OCI-LY7 (cell line): Measurements from ENCODE around the gene HSD17B3. TPM values are rescaled to one million over a fixed set of nuclear protein-coding genes. Genes with fewer than 3 reads are reported as not detected.

Experiments
- BruUV-seq: library from RNA; stranded (reverse); fragments of 400-500 nt; replicated peaks from 2 replicates; lab custom pipeline; 2021; lab: Mats Ljungman, UMichigan
- CTCF ChIA-PET: fragments of 300-600 bp; sonication (Branson Sonifier 250); formaldehyde crosslinking; loops from one replicate; lab custom pipeline; 2022; ENCODE audit warnings: antibody characterized with exemption; ENCODE audit not compliant: unreplicated experiment; lab: Charles Lee
- POLR2A ChIA-PET: fragments of 300-600 bp; sonication (Branson Sonifier 250); formaldehyde crosslinking; loops from one replicate; lab custom pipeline; 2022; ENCODE audit warnings: antibody characterized with exemption; lab: Charles Lee
- DNase-seq: peaks from one replicate; pipeline ENCODE4 v3.0.0-alpha.2; 2015; ENCODE audit warnings: low spot score
- H2AFZ ChIP-seq: fragments of 200-600 bp; sonication (generic), shearing (Covaris generic); 2 replicates; pipeline ENCODE4 v1.6.1; 2014; ENCODE audit warnings: mild to moderate bottlenecking, antibody characterized with exemption, low read length, moderate library complexity
- H3K27ac ChIP-seq: fragments of 200-600 bp; sonication (generic); 2 replicates; pipeline ENCODE4 v1.5.1; 2014; ENCODE audit warnings: mixed run types, low read depth, mild to moderate bottlenecking, moderate library complexity, low read length, inconsistent platforms; ENCODE audit not compliant: poor library complexity, severe bottlenecking
- H3K36me3 ChIP-seq: fragments of 200-600 bp; sonication (generic); 2 replicates; pipeline ENCODE4 v1.6.1; 2014; ENCODE audit warnings: mild to moderate bottlenecking, antibody characterized with exemption, low read length, moderate library complexity, mixed read lengths; ENCODE audit not compliant: insufficient read depth
- H3K4me1 ChIP-seq: fragments of 200-600 bp; sonication (generic); 2 replicates; pipeline ENCODE4 v1.5.1; 2014; ENCODE audit warnings: mild to moderate bottlenecking, low read length; ENCODE audit not compliant: insufficient read depth, poor library complexity, severe bottlenecking
- H3K4me2 ChIP-seq: fragments of 200-600 bp; sonication (generic); 2 replicates; pipeline ENCODE4 v1.6.1; 2014; ENCODE audit warnings: mild to moderate bottlenecking, low read length
- H3K4me3 ChIP-seq: fragments of 200-600 bp; sonication (generic); 2 replicates; pipeline ENCODE4 v1.5.1; 2014; ENCODE audit warnings: mild to moderate bottlenecking, low read depth, low read length; ENCODE audit not compliant: poor library complexity, severe bottlenecking
- H3K79me2 ChIP-seq: fragments of 200-600 bp; sonication (generic); 2 replicates; pipeline ENCODE4 v1.6.1; 2016; ENCODE audit warnings: low read depth, mild to moderate bottlenecking, low read length, moderate library complexity, mixed read lengths; ENCODE audit not compliant: insufficient read depth
- H3K9me2 ChIP-seq: fragments of 200-600 bp; sonication (generic); 2 replicates; pipeline ENCODE4 v1.6.1; 2016; ENCODE audit warnings: mild to moderate bottlenecking, low read length, mixed read lengths; ENCODE audit not compliant: insufficient read depth
- H3K9me3 ChIP-seq: fragments of 200-600 bp; sonication (generic); 2 replicates; pipeline ENCODE4 v1.6.1; 2014; ENCODE audit warnings: mild to moderate bottlenecking, mixed run types, low read length, mixed read lengths
- H4K20me1 ChIP-seq: fragments of 200-600 bp; sonication (generic); 2 replicates; pipeline ENCODE4 v1.6.1; 2014; ENCODE audit warnings: mild to moderate bottlenecking, antibody characterized with exemption, low read length, moderate library complexity, mixed read lengths; ENCODE audit not compliant: insufficient read depth
- EZH2phosphoT487 ChIP-seq: fragments of 200-600 bp; sonication (generic); IDR thresholded peaks from 2 replicates; pipeline ENCODE4 v1.6.1; 2018; ENCODE audit warnings: low read depth, borderline replicate concordance, mild to moderate bottlenecking, mixed run types, antibody characterized with exemption, low read length, moderate library complexity, mixed read lengths
- intact Hi-C: fragments of 100-400 bp; cut with micrococcal nuclease; formaldehyde crosslinking; loops from one replicate; pipeline ENCODE4 v1.10.0; 2022; ENCODE audit not compliant: unreplicated experiment
- total RNA-seq, 2 experiments: library from RNA; depleted of rRNA in 1 of 2; stranded (reverse); fragments of >200 nt in 1 of 2; shearing (Covaris generic) in 1 of 2; gene quantifications; 2 replicates each; pipeline ENCODE4 v1.2.3, GENCODE V29; 2014 to 2022
- TF ChIP-seq, protein P1 (sequence below): fragments of 200-600 bp; sonication (generic); conservative IDR thresholded peaks from 2 replicates; pipeline ENCODE4 v1.5.1; 2014; ENCODE audit warnings: mild to moderate bottlenecking, antibody characterized with exemption, low read length, moderate library complexity, mixed read lengths

The HSD17B3 gene
- total RNA-seq, 2 experiments from 2014 or later: not detected

DNA sequence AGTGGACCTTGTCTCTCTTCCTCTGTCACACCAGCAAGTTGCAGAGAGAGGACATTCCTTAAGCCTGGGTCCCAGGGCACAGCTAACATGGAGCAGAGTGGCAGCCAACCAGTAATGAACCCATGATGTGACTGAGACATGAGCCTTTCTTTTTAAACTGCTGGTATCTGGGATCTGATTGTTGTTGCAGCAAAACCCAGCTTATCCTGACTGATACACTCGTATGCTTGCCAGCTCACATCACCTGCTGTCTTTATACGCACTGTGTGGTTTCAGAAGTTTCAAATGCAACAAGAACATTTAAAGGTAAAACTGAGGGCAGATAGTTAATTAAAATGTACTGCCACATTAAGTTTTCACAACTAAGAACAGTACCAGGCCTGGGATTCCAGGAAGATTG lies 97.1 kb downstream of the HSD17B3 start:
- H3K79me2 ChIP-seq: no peaks in the 10 kb centered on the region
- no peaks in the 10 kb centered on the region for H3K36me3 ChIP-seq
- H3K9me3 ChIP-seq: no peaks in the 10 kb centered on the region
- no TSS peak for BruUV-seq
- no peak overlapping the region for H3K4me3 ChIP-seq
- no peak overlapping the region for H2AFZ ChIP-seq
- CTCF ChIA-PET: no interaction called here
- POLR2A ChIA-PET: no interaction called here
- H3K9me2 ChIP-seq: no peaks in the 10 kb centered on the region
- H3K4me2 ChIP-seq: no peak overlapping the region
- DNase-seq: no peak
- TF ChIP-seq, protein P1, sequence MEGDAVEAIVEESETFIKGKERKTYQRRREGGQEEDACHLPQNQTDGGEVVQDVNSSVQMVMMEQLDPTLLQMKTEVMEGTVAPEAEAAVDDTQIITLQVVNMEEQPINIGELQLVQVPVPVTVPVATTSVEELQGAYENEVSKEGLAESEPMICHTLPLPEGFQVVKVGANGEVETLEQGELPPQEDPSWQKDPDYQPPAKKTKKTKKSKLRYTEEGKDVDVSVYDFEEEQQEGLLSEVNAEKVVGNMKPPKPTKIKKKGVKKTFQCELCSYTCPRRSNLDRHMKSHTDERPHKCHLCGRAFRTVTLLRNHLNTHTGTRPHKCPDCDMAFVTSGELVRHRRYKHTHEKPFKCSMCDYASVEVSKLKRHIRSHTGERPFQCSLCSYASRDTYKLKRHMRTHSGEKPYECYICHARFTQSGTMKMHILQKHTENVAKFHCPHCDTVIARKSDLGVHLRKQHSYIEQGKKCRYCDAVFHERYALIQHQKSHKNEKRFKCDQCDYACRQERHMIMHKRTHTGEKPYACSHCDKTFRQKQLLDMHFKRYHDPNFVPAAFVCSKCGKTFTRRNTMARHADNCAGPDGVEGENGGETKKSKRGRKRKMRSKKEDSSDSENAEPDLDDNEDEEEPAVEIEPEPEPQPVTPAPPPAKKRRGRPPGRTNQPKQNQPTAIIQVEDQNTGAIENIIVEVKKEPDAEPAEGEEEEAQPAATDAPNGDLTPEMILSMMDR: no peak
- TF ChIP-seq EZH2phosphoT487: no peak
- intact Hi-C loops: no loop called here
- H4K20me1 ChIP-seq: no peaks in the 10 kb centered on the region
- no peaks in the 10 kb centered on the region for H3K4me1 ChIP-seq
- no peak overlapping the region for H3K27ac ChIP-seq

DNA sequence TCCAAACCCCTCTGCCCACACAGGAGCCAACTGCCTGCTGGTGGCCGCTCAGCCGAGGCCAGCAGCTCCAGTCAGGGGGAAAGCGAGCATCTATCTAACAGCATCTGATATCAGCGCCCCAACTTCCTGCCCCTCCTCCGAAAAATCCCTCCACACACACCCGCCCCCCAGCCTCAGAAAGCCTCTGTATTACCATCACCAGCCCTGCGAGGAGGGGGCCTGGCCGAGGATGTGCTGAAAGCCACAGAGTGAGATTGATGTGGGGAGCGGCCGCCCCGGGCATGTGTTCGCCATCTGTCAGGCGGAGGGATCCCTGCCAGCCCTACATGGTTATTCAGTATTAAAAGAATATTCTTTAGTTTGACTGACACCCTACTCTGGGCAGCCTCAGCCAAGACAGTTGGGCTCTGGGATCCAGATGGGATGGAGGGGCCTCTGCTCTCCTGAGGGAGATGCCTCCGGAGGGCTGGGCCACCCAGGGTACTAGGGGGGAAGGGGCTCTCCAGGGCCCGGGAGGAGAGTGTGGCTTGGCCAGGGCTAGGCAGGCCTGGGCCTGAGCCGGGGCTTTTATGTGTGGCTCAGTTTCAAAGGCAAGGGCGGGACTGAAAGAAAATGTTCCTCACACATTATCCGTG lies 98.0 kb downstream of the HSD17B3 start:
- H3K36me3 ChIP-seq: no peaks in the 10 kb centered on the region
- H3K79me2 ChIP-seq: no peaks in the 10 kb centered on the region
- no peak overlapping the region for H3K27ac ChIP-seq
- no peak overlapping the region for H2AFZ ChIP-seq
- ChIA-PET CTCF (no interaction called here), POLR2A (no interaction called here)
- TF ChIP-seq, protein P1: no peak
- no peak for TF ChIP-seq EZH2phosphoT487
- DNase-seq: no peak
- H3K4me1 ChIP-seq: no peaks in the 10 kb centered on the region
- H3K9me2 ChIP-seq: no peaks in the 10 kb centered on the region
- no peak overlapping the region for H3K4me2 ChIP-seq
- intact Hi-C loops: no loop called here
- no peak overlapping the region for H3K4me3 ChIP-seq
- no peaks in the 10 kb centered on the region for H3K9me3 ChIP-seq
- BruUV-seq: no TSS peak
- H4K20me1 ChIP-seq: no peaks in the 10 kb centered on the region

DNA sequence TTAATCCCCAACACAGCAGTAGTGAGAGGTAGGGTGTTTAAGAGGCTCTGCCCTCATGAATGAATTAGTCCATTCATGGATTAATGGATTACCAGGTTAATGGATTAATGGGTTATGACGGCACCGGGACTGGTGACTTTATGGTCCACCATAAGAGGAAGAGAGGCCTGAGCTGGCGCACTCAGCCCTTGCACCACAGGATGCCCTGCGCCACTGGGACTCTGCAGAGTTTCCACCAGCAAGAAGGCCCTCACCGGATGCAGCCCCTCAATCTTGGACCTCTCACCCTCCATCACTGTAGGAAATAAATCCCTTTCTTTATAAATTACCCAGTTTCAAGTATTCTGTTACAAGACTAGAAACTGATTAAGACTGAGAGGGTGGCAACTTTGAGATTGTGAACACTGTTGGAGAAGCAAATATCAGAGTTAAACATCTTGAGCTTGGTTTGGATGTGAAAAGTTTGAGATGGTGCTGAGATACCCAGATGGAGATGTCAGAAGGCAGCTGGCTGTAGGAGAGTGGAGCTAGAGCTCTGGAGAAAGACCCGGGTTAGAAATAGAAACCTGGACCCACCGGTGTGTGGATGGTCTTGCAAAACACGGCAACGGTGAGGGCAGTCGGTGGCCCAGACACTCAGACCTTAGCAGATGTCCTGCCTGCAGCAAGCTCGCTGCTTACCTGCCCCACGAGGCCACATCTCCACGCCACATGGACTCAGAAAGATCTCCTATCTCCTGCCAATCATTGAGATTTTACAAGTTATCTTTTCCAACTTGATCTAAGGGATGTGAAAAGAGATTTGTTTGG lies 98.8 kb downstream of the HSD17B3 start:
- H3K4me2 ChIP-seq: no peak overlapping the region
- no peak for TF ChIP-seq EZH2phosphoT487
- TF ChIP-seq, protein P1: no peak
- no peaks in the 10 kb centered on the region for H3K9me3 ChIP-seq
- no peak overlapping the region for H3K27ac ChIP-seq
- H3K79me2 ChIP-seq: no peaks in the 10 kb centered on the region
- no peaks in the 10 kb centered on the region for H3K4me1 ChIP-seq
- no peaks in the 10 kb centered on the region for H4K20me1 ChIP-seq
- POLR2A ChIA-PET: no interaction called here
- no peak overlapping the region for H3K4me3 ChIP-seq
- intact Hi-C loops: no loop called here
- no peak for DNase-seq
- H3K36me3 ChIP-seq: no peaks in the 10 kb centered on the region
- BruUV-seq: no TSS peak
- no peaks in the 10 kb centered on the region for H3K9me2 ChIP-seq
- no peak overlapping the region for H2AFZ ChIP-seq
- CTCF ChIA-PET: no interaction called here
